Measurements from ENCODE around the gene LAMTOR2. TPM values are rescaled to one million over a fixed set of nuclear protein-coding genes. Genes with fewer than 3 reads are reported as not detected.

The LAMTOR2 gene
- total RNA-seq, 1 donor from 2014 or later: 73.9 TPM

- no peaks in the 10 kb centered on the region for H3K36me3 ChIP-seq
- H3K4me1 ChIP-seq: peaks cover 59% of the 10 kb centered on the region
- no peak for DNase-seq (ENCODE audit: extremely low spot score in 2 of 2)
- intact Hi-C loops (cut with DNase I): no loop called here
- H3K4me3 ChIP-seq: peak overlapping the region; percentile 31 to 43
- H3K9me3 ChIP-seq: no peaks in the 10 kb centered on the region
- no peaks in the 10 kb centered on the region for H3K27me3 ChIP-seq
- peak overlapping the region; percentile 99 for H3K27ac ChIP-seq
- no peak for TF ChIP-seq POLR2AphosphoS5 (IDR thresholded peaks at IDR 0.05; ENCODE audit: insufficient read depth in 1 of 2, low read depth in 1 of 2)
- no peak for TF ChIP-seq POLR2A (IDR thresholded peaks at IDR 0.05)
- no peak for TF ChIP-seq CTCF (IDR thresholded peaks at IDR 0.05)
Measured at GRCh38 chr1:156106624-156107488, 52.3 kb downstream of the LAMTOR2 start.

GRCh38 chr1:156108057-156108456, 53.5 kb downstream of the LAMTOR2 start:
- no peak overlapping the region for H3K4me3 ChIP-seq
- DNase-seq (ENCODE audit: extremely low spot score in 2 of 2): no peak
- H3K27me3 ChIP-seq: no peaks in the 10 kb centered on the region
- H3K36me3 ChIP-seq: no peaks in the 10 kb centered on the region
- H3K4me1 ChIP-seq: peaks cover 59% of the 10 kb centered on the region
- no peaks in the 10 kb centered on the region for H3K9me3 ChIP-seq
- no peak for TF ChIP-seq CTCF (IDR thresholded peaks at IDR 0.05)
- TF ChIP-seq POLR2A (IDR thresholded peaks at IDR 0.05): no peak
- no peak for TF ChIP-seq POLR2AphosphoS5 (IDR thresholded peaks at IDR 0.05; ENCODE audit: insufficient read depth in 1 of 2, low read depth in 1 of 2)
- H3K27ac ChIP-seq: peak overlapping the region; percentile 29
- intact Hi-C loops (cut with DNase I): no loop called here

Other genes starting within 250 kb of the LAMTOR2 start
- 50.3 TPM for gene GON4L, start 197.6 kb upstream of the LAMTOR2 start, total RNA-seq
- 20.9 TPM for gene SYT11, start 195.2 kb upstream of the LAMTOR2 start, total RNA-seq
- gene RIT1, start 143.4 kb upstream of the LAMTOR2 start, total RNA-seq: 38.3 TPM
- gene KHDC4, start 120.4 kb upstream of the LAMTOR2 start, total RNA-seq: 47.6 TPM
- not detected for gene RXFP4, start 113.1 kb upstream of the LAMTOR2 start, total RNA-seq
- gene ARHGEF2, start 76.2 kb upstream of the LAMTOR2 start, total RNA-seq: 76.4 TPM
- gene SSR2, start 33.8 kb upstream of the LAMTOR2 start, total RNA-seq: 187 TPM
- gene UBQLN4, start 984 bp upstream of the LAMTOR2 start, total RNA-seq: 27.0 TPM
- 52.1 TPM for gene RAB25, start 6.4 kb downstream of the LAMTOR2 start, total RNA-seq
- gene MEX3A, start 27.7 kb downstream of the LAMTOR2 start, total RNA-seq: 1.2 TPM
- 436 TPM for gene LMNA, start 59.9 kb downstream of the LAMTOR2 start, total RNA-seq
- 18.7 TPM for gene SEMA4A, start 98.8 kb downstream of the LAMTOR2 start, total RNA-seq
- 14.0 TPM for gene SLC25A44, start 139.3 kb downstream of the LAMTOR2 start, total RNA-seq
- 44.7 TPM for gene PMF1, start 158.2 kb downstream of the LAMTOR2 start, total RNA-seq
- not detected for gene BGLAP, start 187.4 kb downstream of the LAMTOR2 start, total RNA-seq
- gene PAQR6, start 193.3 kb downstream of the LAMTOR2 start, total RNA-seq: 2.0 TPM
- 57.7 TPM for gene SMG5, start 228.0 kb downstream of the LAMTOR2 start, total RNA-seq
- 27.3 TPM for gene TMEM79, start 229.5 kb downstream of the LAMTOR2 start, total RNA-seq
- gene GLMP, start 240.9 kb downstream of the LAMTOR2 start, total RNA-seq: 36.1 TPM
- not detected for gene VHLL, start 244.5 kb downstream of the LAMTOR2 start, total RNA-seq